Measurements from ENCODE around the gene HSPD1.

Gene HSPD1

DNA sequence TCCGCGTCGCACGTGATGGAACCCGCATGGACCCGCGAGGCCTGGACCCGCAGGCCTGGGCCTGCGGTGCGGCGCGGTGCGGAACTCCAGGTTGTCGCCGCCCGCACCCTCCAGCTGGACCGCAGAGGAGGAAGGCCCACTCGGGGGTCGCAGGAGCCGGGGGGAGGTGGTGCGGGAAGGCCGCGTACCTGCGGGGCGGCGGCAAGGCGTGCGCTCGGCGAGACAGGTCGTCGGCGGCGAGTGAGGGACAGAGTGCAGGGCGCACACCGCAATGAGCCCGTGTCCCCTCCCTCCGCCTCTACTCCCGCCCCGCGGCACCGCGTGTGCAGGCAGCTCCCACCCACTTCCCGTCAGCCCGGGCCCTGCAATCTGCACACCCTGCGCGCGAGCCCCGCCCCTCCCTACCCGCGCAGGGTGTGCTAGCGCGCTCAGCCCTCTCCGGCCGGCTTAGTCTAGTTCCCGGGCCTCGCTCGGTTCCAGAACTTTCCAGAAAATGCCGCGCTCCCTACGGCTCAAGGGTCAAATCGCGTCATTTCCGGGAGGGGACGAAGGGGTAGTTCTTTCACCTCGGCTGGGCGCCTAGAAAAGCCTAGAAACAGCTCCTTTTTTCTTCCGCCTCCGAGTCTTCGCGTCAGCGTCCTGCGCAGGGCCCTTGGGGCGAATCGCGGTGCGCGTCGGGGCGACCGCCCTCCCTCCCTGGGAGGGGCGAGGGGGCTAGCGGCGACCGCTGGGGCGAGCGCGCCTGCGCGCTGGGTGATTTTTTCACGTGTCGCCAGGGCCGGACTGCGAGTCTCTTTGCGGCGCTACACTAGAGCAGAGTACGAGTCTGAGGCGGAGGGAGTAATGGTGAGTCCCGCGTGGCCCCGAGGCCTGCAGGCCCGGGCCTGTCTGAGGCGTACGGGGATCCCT lies at the start of gene HSPD1, which contains the start of gene HSPE1:
HSPD1 (minus strand) TSS at position 247 of the 909 bp plus-strand sequence. CDS start 992 bp downstream, outside the sequence.
HSPE1 (plus strand) TSS at position 786 of the 909 bp plus-strand sequence; CDS start at position 844, 58 bp downstream.
- DNase-seq (ENCODE audit: low read depth): peak; percentile 93

- DNase-seq (ENCODE audit: low read depth): no peak
Measured at GRCh38 chr2:197548582-197548981, 48.9 kb upstream of the HSPD1 start.

DNA sequence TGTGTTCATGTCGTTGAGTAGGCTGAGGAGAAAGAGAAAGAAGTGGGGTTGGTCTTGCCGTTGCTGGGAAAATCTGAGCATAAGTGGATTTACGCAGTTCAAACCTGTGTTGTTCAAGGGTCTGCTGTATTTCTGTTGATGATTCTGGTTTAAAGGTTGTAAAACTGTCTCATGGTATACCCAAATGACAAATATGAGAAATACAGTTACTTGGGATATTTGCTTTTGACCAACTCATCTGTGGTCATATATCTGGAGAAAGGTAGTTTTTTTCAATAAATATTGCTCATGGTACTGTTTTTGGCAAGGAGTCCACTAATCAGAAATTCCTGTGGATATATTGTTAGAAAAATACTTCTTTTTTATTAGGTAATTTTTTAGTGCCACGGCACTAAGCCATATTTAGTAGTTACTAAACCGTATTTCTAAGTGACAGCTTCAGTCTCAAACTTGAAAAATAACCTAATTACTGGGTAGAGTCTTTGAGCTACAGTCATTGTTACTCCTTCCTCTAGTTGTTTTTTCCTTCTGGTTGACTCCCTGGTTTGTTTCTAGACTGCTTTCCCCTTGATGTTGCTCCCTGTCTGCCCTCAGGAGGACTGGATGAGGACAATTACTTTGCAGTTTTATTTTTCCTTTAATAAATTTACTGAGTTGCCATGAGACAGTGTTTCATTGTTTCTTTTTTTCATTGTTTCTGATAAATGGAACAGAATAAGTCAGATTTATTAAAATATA lies 47.7 kb upstream of the HSPD1 start:
- no peak for DNase-seq (ENCODE audit: low read depth)

DNA sequence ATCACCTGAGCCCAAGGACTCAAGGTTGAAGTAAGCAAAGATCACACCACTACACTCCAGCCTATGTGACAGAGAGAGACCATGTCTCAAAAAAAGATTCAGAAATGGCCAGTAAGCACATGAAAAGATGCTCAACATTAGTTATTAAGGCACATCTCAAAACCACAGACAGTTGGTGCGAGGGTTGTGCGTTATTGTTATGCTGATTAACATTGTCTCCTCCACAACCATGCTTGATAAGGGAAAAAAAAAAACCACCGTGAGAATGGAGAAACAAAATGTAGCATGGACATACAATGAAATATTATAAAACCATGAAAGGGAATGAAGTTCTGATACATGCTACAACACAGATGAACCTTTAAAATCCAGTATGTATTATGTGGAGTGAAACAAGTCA lies 43.6 kb upstream of the HSPD1 start:
- no peak for DNase-seq (ENCODE audit: low read depth)

- no peak for DNase-seq (ENCODE audit: low read depth)
Measured at GRCh38 chr2:197539734-197540133, 40.1 kb upstream of the HSPD1 start.

- DNase-seq (ENCODE audit: low read depth): no peak
Measured at GRCh38 chr2:197538412-197538811, 38.8 kb upstream of the HSPD1 start.

DNA sequence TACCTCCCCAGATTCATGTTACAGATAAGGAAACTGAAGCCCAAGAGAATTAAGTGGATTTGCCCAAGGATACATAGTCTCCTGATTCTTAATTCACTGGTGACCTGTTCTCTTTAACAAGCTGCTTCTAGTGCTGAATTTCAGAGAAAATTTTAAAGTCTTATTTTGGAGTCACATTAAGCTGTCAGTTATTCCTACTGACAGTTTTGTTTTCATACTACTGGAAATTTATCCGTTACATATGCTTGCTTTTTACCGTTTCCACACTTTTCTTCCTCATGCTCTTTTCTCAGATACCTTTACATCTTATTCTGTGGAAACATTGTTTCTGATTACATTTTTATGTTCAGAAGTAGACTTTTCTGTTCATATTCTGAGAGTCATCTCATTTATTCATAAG lies 17.5 kb upstream of the HSPD1 start:
- DNase-seq (ENCODE audit: low read depth): no peak

- DNase-seq (ENCODE audit: low read depth): peak; percentile 17
Measured at GRCh38 chr2:197516393-197516761, 16.7 kb upstream of the HSPD1 start.

- peak; percentile 86 for DNase-seq (ENCODE audit: low read depth)
Measured at GRCh38 chr2:197515739-197516392, 16.2 kb upstream of the HSPD1 start, which contains the start of gene MOB4. Gene MOB4 (plus strand): TSS chr2:197516066. CDS start chr2:197516087, 21 bp downstream.

GRCh38 chr2:197515315-197515738 lies 15.7 kb upstream of the HSPD1 start:
- DNase-seq (ENCODE audit: low read depth): no peak

DNA sequence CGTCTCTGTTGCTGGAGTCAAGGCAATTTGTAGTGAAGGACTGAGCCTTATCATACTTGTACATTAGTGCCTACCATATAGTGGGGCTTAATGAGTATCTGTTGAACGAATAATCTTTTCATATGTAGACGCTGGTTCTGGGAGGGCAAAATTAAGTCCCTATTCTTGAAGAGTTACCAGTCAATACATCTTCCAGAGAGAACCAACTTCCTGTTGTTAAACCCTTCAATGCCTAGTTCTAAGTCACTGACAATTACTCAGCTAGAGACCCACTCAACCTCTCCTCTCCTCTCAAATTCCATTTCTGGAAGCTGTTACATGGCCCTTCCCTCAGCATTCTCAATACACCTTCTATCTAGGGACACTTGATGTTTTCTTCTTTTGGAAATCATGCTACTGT lies 15.1 kb upstream of the HSPD1 start:
- DNase-seq (ENCODE audit: low read depth): no peak

DNA sequence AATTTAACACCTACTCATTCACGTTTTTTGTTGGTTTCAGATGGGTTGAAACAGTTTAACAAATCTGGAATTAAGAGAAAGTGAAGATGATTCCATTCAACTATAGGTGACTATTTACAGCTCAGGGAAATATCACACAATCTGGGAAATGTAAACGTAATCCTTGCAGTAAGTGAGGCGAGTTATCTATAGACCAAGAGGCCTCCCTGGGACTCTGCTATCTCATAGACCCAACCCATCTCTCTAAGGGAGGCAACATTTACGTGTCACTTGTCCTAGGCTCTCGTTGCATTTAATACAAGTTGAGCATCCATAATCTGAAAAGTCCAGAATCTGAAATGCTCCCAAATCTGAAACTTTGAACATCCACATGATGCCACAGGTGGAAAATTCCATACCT lies 14.3 kb upstream of the HSPD1 start:
- DNase-seq (ENCODE audit: low read depth): no peak

DNA sequence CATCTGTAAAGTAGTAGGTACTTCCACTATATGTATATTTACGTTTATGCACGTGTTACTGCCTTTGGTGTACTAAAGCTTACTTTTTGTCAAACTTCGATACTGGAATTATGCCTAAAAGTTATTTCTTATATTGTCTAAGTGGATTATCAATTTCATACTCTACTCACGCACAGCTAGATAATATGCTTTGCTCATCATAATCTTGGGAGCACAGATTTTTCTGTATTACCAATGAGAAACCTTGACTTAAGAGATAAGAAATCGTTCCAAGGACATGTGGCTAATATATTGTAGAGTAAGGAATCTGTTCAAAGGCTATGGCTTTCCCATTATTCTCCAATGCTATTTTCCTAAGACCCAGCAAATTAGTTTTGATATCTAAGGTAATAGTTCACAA lies 7.0 kb upstream of the HSPD1 start:
- no peak for DNase-seq (ENCODE audit: low read depth)

GRCh38 chr2:197504512-197504911 lies 4.9 kb upstream of the HSPD1 start:
- no peak for DNase-seq (ENCODE audit: low read depth)

GRCh38 chr2:197504000-197504399 lies 4.4 kb upstream of the HSPD1 start:
- no peak for DNase-seq (ENCODE audit: low read depth)

DNA sequence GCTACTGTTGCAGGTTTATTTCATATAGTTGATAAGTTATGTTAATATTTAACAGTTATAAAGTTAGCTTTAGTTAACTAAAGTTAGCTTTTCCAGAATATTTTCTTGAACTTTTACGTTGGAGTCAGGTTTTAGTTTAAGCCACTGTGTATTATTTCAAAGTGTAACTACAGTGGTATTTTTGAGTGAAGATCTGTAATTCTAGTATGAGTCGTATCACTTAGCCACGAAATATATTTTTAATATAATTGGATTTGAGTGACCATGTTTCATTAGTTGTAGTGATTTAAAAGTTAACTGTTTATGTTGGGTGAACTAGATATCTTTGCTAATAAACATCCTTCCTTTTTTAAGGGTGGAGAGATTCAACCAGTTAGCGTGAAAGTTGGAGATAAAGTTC lies 3.0 kb upstream of the HSPD1 start:
- DNase-seq (ENCODE audit: low read depth): no peak

GRCh38 chr2:197502201-197502600 lies 2.6 kb upstream of the HSPD1 start:
- DNase-seq (ENCODE audit: low read depth): no peak

- DNase-seq (ENCODE audit: low read depth): no peak
Measured at GRCh38 chr2:197500503-197501131, 977 bp upstream of the HSPD1 start.

DNA sequence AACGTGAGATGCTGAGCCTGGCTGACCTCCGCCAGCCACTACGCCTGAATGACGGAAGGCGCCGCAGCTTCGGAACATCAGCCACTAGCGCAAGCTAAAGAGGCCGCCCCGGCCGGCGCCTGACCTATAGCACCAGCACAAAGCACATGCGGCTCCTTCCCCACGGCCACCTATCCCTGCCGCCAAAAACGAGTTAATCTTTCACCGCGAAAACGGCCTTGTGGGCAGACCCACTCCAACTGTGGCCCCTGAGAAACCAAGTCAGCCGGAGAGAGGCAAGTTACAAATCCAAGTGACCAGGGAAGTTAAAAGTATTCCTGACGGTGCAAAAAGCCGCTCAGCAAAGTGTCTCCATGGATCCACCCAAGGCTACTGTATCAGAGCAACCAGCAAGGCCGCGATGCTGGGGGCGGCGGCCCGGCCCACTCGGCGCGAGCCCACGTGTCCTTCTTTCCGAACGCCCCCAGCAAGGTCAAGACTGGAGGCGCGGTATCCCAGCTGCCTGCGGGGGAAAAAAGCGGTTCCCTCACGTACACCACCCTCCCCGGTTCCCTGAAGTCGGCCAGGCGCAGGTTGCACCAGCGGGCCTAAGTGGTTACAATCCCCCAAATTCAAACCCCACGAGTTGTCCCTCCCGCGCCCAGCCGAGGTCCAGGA lies 575 bp downstream of the HSPD1 start:
- peak; percentile 24 for DNase-seq (ENCODE audit: low read depth)

DNA sequence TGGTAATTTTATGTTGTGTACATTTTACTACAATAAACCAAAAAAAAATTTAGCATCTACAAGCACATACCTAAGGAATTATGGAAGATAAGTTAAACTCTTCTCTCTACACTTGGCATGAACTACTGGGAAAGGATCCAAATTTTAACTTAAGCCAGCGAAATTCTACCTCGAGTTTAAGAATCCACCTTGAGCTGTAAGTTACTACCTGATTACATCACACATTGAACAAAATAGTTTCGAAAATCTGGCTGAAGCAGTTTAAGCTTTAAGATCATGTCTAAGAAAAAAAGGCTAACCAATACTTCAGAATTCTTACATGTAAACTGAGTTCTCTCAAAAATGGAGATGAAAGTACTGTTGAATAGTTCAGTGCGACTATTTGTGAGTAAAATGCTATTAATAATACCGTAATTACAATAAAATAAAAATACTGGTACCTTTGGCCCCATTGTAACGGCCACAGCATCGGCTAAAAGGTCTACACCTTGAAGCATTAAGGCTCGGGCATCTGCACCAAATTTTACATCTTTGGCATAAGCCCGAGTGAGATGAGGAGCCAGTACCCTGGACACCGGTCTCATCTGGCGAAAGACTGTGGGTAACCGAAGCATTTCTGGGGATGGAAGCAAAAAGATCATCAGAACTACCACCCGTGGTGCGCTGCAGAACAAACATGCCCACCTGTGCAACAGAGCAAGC lies 1.3 kb downstream of the HSPD1 start:
- no peak for DNase-seq (ENCODE audit: low read depth)

GRCh38 chr2:197497326-197497725 lies 2.3 kb downstream of the HSPD1 start:
- no peak for DNase-seq (ENCODE audit: low read depth)

Measured in activated T-cell treated with anti-CD3 and anti-CD28 coated beads for 1 hour (primary cell).